HG03175 (cell line): Measurements from ENCODE around the gene NKAIN4.

ENCODE experiments used
- ATAC-seq: cut with Tn5 transposase; IDR thresholded peaks from one replicate; pipeline ENCODE4 v1.9.1; 2021; ENCODE audit warnings: mild to moderate bottlenecking, moderate library complexity; ENCODE audit not compliant: unreplicated experiment

NKAIN4 gene

GRCh38 chr20:63198606-63199005, 55.7 kb downstream of the NKAIN4 start:
- no peak for ATAC-seq

GRCh38 chr20:63196768-63197470, 57.3 kb downstream of the NKAIN4 start:
- no peak for ATAC-seq

- ATAC-seq, result no peak
Measured at GRCh38 chr20:63194797-63195173, 59.5 kb downstream of the NKAIN4 start.

- ATAC-seq, result no peak
Measured at GRCh38 chr20:63194007-63194796, 60.1 kb downstream of the NKAIN4 start.

GRCh38 chr20:63192721-63193120, 61.5 kb downstream of the NKAIN4 start:
- no peak for ATAC-seq

- ATAC-seq, result no peak
Measured at GRCh38 chr20:63191400-63191799, 62.9 kb downstream of the NKAIN4 start.

GRCh38 chr20:63190828-63191227, 63.4 kb downstream of the NKAIN4 start:
- ATAC-seq, result no peak
